ENCODE data around the gene ANO1.

DNA sequence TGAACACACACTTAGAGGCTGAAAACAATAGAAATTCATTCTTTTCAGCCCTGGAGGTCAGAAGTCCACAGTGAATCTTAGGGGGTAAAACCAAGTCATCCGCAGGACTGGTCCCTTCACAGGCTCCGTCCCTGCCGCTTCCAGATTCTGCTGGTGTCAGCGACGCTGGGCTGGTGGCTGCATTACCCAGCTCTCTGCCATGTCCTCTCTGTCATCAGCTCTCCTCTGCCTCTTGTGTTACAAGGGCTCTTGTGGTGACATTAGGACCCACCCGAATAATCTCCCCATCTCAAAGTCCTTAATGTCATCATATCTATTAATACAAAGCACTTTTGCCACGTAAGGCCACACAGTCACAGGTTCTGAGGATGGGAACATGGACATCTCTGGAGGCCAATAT is 47.7 kb upstream of the ANO1 start:
- TF ChIP-seq, protein P1, sequence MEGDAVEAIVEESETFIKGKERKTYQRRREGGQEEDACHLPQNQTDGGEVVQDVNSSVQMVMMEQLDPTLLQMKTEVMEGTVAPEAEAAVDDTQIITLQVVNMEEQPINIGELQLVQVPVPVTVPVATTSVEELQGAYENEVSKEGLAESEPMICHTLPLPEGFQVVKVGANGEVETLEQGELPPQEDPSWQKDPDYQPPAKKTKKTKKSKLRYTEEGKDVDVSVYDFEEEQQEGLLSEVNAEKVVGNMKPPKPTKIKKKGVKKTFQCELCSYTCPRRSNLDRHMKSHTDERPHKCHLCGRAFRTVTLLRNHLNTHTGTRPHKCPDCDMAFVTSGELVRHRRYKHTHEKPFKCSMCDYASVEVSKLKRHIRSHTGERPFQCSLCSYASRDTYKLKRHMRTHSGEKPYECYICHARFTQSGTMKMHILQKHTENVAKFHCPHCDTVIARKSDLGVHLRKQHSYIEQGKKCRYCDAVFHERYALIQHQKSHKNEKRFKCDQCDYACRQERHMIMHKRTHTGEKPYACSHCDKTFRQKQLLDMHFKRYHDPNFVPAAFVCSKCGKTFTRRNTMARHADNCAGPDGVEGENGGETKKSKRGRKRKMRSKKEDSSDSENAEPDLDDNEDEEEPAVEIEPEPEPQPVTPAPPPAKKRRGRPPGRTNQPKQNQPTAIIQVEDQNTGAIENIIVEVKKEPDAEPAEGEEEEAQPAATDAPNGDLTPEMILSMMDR (IDR thresholded peaks at IDR 0.05; ENCODE audit: low read depth, low read length) = no peak
- no peak for TF ChIP-seq EZH2phosphoT487 (IDR thresholded peaks at IDR 0.05; ENCODE audit: low read depth)

Data from OCI-LY3 (cell line).